ENCODE measurements around the gene TTC7B.

TTC7B gene

GRCh38 chr14:90676356-90676755, 139.9 kb downstream of the TTC7B start:
- no peak for DNase-seq (ENCODE audit: low read depth, low spot score)

- no peak for DNase-seq (ENCODE audit: low read depth, low spot score)
Measured at GRCh38 chr14:90675399-90675798, 140.8 kb downstream of the TTC7B start.

- DNase-seq (ENCODE audit: low read depth, low spot score): no peak
Measured at GRCh38 chr14:90674716-90675115, 141.5 kb downstream of the TTC7B start.

DNA sequence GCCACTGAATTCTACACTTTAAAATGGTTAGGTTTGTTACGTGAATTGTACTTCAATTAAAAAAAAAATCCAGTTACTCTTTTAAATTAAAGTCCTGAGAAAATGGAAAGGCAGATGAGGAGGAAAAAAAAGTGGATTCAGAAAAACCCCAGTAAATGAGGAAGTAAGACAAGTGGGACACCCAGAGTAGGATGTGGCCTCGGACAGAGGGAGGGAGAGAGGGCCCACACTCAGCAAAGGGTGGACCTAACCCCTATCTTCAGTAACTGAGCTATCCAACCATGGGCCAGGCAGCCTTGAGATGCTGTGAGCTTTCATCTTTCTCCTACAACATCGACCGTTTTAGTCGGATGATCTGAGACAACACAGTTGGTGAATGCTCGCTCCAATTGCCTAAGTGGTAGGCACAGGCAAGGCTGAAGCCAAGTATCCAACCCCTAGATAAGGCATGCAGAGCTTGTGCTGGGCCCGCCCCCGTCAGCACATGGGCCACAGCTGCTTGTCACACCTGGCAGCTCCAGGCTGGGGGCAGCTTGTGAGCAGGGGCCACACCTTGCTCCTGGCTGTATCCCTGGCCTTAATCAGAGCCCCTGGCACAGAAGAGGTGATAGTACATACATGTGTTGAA, 142.1 kb downstream of the TTC7B start:
- DNase-seq (ENCODE audit: low read depth, low spot score): no peak

- no peak for DNase-seq (ENCODE audit: low read depth, low spot score)
Measured at GRCh38 chr14:90671382-90672234, 144.6 kb downstream of the TTC7B start.

DNA sequence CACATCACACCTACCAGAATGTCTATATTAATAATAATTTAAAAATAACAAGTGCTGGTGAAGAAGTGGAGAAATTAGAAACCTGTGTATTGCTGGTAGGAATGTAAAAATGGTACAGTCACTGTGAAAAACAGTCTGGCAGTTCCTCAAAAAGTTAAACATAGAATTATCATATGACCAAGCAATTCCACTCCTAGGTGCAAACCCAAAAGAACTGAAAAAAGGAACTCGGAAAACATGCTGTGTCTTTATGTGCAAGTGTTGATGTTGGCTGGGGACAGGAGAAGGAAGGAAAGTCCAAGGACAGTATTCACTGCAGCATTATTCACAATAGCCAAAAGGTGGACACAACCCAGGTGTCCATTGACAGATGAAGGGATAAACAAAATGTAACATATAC, 146.5 kb downstream of the TTC7B start:
- DNase-seq (ENCODE audit: low read depth, low spot score): no peak

DNA sequence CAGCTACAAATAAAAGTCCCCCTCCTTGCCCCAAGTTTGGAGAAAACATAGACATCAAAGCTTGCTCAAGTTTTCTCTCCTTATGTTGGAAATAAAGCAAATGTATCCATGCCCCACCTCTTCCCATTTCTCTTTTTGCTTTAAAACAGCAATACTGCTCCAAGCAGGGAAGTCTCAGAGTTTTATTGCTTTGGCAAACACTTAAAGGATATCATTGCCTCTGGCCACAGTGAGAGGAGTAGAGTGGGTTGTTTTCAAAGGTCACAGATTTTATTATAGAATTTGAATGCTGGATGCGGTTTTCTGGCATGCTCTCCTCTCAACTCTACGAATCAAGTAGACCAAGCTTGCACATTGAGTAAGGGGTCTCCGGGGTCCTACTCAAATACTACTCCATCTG, 149.7 kb downstream of the TTC7B start:
- no peak for DNase-seq (ENCODE audit: low read depth, low spot score)

- no peak for DNase-seq (ENCODE audit: low read depth, low spot score)
Measured at GRCh38 chr14:90665321-90666000, 150.8 kb downstream of the TTC7B start.

DNA sequence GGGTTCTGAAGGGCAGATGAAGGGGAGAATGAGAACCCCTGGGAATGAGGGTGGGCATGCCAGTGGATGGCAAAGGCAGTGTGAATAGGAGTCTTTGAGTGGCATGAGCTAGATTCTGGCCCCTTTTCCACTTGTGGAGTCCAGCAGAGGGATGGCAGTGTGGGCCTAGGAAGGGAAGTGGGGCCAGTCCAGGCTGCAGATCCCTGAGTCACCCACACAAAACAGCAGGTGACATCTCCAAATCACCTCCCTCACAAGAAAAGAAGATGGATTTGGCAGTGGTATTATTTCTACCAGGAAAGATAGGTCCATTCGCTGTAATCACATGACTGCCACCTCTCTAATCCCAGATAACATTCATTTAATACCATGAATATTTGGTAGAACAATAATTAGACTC, 151.3 kb downstream of the TTC7B start:
- no peak for DNase-seq (ENCODE audit: low read depth, low spot score)

DNA sequence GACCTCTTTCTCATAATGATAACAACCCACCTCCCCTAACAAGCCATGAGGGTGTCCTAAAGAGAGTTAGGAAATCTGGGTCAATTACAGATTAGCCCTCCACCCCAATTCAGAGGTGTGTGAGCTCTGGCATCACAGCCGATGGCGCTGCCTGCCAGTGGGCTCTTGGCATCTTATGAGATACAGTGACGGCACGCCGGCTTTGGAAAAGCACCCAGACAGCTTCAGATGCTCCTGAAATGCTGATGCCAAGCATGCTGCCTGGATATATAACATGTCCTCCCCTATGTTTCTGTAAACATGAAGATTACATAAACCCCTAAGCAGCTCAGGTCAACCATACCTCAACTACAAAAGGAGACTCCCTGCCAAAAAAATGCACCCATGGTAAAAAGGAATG, 152.6 kb downstream of the TTC7B start:
- no peak for DNase-seq (ENCODE audit: low read depth, low spot score)

GRCh38 chr14:90663140-90663539, 153.1 kb downstream of the TTC7B start:
- DNase-seq (ENCODE audit: low read depth, low spot score): no peak

- DNase-seq (ENCODE audit: low read depth, low spot score): no peak
Measured at GRCh38 chr14:90661866-90662265, 154.4 kb downstream of the TTC7B start.

DNA sequence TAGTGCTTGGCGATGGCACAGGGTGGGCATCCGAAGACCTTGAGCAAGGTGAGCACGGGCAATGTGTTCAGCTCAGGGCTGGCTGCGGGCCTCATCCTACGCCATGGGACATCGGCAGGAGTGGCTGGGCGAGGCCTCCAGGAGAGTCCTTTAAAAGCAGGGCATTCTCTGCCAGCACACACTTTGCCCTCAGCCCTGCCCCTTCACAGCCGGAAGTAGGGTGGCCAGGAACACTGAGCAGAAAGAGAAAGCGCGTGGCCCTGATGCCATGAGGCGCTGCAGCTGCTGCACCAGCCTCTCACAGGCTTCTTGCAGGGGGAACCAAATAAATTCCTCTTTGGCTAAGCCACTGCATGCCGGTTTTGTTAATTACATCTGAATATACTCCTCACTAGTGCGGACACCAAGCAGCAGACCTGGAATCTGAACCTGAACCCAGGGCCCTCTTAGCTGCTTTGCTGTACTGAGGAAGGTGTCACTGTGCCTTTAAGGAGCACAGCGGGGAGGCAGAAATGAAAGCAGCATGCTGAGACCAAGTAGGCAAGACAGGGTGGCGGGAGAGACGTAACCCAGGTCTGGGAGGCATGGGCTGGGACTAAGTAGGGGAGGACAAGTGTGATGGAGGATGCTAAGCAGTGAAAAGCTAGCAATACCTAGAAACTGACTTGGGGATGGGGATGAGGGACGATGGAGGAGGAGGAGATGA, 155.2 kb downstream of the TTC7B start:
- DNase-seq (ENCODE audit: low read depth, low spot score): no peak

DNA sequence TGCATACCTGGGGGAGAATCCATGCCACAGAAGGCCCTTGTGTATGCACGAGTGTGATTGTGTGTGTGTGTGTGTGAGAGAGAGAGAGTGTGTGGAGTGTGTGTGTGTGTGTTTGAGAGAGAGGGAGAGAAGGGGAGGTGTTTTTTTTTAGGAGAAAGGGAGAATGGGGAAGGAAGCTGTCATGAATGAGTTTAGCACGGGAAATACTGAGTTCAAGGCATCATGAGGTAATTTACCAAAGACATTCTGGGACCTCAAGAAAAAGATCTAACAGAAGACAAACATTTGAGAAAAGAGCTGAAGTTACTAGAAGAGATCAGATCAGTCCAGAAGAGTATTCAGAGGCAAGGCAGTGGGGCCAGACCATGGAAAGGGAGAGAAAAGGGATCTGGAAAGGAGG, 157.1 kb downstream of the TTC7B start:
- DNase-seq (ENCODE audit: low read depth, low spot score): no peak

GRCh38 chr14:90658541-90658967, 157.7 kb downstream of the TTC7B start:
- no peak for DNase-seq (ENCODE audit: low read depth, low spot score)

DNA sequence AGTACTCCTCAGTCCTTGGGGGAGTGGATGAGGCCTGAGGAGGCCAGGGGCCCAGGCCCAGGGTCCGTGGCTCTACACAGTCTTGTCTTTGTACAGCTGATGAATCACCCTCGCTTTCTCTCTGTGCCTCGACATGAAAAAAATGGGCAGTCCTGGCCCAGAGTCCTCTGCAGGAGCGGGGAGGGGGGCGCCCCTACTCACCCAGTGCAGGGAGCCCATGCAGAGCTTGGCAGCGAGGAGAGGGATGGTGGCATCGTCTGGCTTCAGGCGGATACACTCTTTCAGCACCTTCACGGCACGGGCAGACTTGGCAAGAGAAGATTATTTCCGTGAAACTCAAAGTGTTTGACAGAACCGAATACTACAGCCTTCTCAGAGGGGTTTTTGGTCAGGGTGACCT, 159.3 kb downstream of the TTC7B start:
- DNase-seq (ENCODE audit: low read depth, low spot score): no peak

- DNase-seq (ENCODE audit: low read depth, low spot score): no peak
Measured at GRCh38 chr14:90655829-90656228, 160.4 kb downstream of the TTC7B start.

DNA sequence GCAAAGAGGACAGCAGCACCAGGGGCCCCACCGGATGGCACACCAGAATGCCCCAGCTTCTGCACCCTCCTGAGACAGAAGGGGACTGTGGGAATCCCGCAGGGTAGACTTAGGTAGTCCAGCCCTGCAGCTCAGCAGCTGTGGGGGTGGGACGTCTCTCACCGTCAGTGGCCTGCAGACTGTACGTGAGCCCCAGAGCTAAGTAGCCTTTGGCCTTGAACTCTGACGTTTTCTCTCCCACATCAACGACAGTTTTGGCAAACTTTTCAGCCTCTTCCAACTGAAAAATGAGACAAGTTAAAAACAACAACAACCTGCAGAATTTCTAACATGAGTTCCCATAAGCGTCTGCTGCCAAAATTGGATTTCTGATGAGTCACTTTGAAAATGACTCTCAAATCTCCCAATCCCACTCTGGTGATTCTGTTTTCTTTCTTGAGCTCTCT, 161.4 kb downstream of the TTC7B start:
- DNase-seq (ENCODE audit: low read depth, low spot score): no peak

DNA sequence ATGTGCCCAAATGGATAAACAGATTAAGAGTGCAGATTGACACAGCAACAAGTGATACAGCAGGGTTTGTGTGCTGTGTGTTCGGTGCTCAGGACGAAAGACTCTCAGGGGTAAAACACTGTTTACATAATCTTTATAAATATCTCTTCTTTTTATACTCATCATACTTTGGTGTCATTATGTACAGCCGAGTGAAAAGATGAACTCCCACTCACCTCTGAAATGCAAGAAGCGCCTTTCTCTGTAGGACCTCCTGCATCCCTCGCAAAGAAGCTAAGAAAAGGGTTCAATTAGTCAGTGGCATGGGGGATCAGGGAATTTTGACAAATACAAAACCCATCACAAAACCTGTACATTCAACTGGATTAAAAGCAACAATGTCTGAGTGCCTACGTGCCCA, 163.6 kb downstream of the TTC7B start:
- DNase-seq (ENCODE audit: low read depth, low spot score): no peak

DNA sequence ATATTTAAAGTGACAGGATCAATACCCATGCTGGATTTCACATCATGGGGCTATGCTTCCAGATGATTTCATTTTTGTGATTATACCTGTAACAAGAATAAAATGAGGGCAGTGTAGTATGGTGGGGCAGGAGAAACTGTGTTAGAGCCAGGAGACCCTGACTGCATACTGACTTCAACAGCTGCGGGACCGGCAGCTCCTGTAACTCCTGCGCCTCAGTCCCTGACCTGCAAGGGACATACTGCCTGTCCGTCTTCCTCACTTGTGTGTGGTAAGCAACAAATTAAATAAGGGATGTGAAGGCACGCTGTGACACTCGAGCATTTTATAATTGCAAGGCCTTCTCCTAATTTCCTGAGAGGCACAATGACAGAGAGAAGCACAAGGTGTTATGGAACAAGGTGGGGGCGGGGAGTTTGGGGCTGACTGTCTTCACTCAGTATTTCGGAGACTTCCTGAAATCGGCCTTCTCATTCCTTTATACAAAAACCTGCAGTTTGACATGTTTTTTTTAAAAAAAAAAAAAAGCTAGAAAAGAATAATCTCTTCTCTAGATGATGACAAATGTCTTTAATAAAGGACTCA, 164.2 kb downstream of the TTC7B start:
- no peak for DNase-seq (ENCODE audit: low read depth, low spot score)

DNA sequence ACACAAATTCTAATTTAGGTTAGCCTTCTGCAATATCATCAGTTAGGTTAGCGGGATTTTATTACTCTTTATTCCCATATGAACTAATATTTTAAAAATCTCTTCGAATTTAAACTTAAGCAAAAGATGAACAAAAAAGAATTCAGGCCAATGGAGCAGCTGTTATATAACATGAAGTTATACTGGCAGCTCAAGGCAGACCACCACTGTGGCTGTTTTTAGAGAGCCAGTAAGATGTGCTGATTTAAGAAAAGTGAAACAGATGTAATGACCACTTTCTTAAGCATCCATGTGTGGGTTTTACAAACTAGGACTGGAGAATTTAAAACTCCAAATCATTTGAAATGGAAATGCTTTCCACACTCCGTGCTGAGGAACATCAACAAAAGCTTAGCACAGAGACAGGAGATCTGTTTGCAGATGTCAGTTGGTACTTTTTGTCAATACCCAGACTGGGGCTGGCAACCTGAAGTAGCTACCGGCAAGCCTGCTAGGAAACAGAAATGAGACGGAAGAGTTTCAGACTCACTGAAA, 164.9 kb downstream of the TTC7B start:
- DNase-seq (ENCODE audit: low read depth, low spot score): no peak
